NCI-H146 treated with DMSO at 0.1 percent for 48 hours (cell line): ENCODE measurements around the gene ERCC2.

Source experiments
- DNase-seq: peaks from one replicate; lab custom pipeline; 2025; ENCODE audit not compliant: unreplicated experiment; lab: John Stamatoyannopoulos, UW

Gene ERCC2

GRCh38 chr19:45356760-45357444 lies 13.5 kb downstream of the ERCC2 start:
- no peak for DNase-seq

GRCh38 chr19:45355910-45356309 lies 14.5 kb downstream of the ERCC2 start:
- no peak for DNase-seq

- DNase-seq = no peak
Measured at GRCh38 chr19:45355402-45355801, 15.0 kb downstream of the ERCC2 start.

- no peak for DNase-seq
Measured at GRCh38 chr19:45354241-45354842, 16.0 kb downstream of the ERCC2 start.

GRCh38 chr19:45352914-45353796 lies 17.2 kb downstream of the ERCC2 start:
- DNase-seq = no peak

- no peak for DNase-seq
Measured at GRCh38 chr19:45352471-45352870, 17.9 kb downstream of the ERCC2 start.

GRCh38 chr19:45352062-45352461 lies 18.3 kb downstream of the ERCC2 start:
- no peak for DNase-seq

- no peak for DNase-seq
Measured at GRCh38 chr19:45351401-45351952, 18.9 kb downstream of the ERCC2 start.

- no peak for DNase-seq
Measured at GRCh38 chr19:45350477-45351058, 19.8 kb downstream of the ERCC2 start.

- no peak for DNase-seq
Measured at GRCh38 chr19:45349430-45349941, 20.9 kb downstream of the ERCC2 start.

GRCh38 chr19:45349126-45349415 lies 21.3 kb downstream of the ERCC2 start:
- DNase-seq = no peak

GRCh38 chr19:45348367-45349125 lies 21.8 kb downstream of the ERCC2 start:
- no peak for DNase-seq

- no peak for DNase-seq
Measured at GRCh38 chr19:45347570-45348366, 22.6 kb downstream of the ERCC2 start.

GRCh38 chr19:45346449-45346848 lies 23.9 kb downstream of the ERCC2 start:
- DNase-seq = no peak

GRCh38 chr19:45345506-45345860 lies 24.9 kb downstream of the ERCC2 start:
- DNase-seq = no peak

GRCh38 chr19:45344621-45345505 lies 25.5 kb downstream of the ERCC2 start:
- DNase-seq = no peak

GRCh38 chr19:45342911-45343310 lies 27.5 kb downstream of the ERCC2 start:
- no peak for DNase-seq

GRCh38 chr19:45340899-45341453 lies 29.4 kb downstream of the ERCC2 start:
- DNase-seq = no peak
